HL-60/S4 treated with phorbol 12-myristate 13-acetate at 8.2 ng/mL for 4 days and 3 days (cell line): Measurements from ENCODE around the gene SEZ6.
"Not testable (repeated sequence)": the region's sequence is repeated elsewhere in the genome, so short reads cannot be mapped to it uniquely, and the experiment has no call there.

Experiments used
- in situ Hi-C: fragments of 300-500 bp; cut with MboI; formaldehyde crosslinking; loops from 2 replicates; pipeline ENCODE4 v1.15.0; 2022; ENCODE audit warnings: low sequenced_read_pairs

SEZ6 gene

GRCh38 chr17:28941251-28941650 lies 64.6 kb downstream of the SEZ6 start:
- in situ Hi-C loops = no loop called here

- in situ Hi-C loops = no loop called here
Measured at GRCh38 chr17:28940675-28941074, 65.2 kb downstream of the SEZ6 start.

DNA sequence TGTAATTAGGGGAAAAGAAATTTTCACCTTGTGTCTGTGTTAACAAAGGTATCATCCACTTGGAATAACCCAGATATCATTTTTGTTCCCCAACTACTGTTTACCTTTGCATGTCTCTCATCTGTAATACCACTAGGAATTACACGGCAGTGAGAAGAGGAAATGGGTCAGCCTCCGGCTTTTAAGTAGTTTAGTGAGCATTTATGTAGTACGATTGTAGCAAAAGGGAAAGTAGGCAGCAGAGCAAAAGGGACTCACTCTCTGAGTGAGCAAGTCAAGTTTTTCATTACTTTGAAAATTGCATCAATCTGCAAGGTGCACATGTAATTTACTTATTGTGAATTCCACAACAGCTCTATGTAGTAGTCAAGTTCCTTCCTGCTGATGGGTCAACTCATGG lies 65.7 kb downstream of the SEZ6 start:
- in situ Hi-C loops = no loop called here

- in situ Hi-C loops = no loop called here
Measured at GRCh38 chr17:28938552-28938951, 67.3 kb downstream of the SEZ6 start.

DNA sequence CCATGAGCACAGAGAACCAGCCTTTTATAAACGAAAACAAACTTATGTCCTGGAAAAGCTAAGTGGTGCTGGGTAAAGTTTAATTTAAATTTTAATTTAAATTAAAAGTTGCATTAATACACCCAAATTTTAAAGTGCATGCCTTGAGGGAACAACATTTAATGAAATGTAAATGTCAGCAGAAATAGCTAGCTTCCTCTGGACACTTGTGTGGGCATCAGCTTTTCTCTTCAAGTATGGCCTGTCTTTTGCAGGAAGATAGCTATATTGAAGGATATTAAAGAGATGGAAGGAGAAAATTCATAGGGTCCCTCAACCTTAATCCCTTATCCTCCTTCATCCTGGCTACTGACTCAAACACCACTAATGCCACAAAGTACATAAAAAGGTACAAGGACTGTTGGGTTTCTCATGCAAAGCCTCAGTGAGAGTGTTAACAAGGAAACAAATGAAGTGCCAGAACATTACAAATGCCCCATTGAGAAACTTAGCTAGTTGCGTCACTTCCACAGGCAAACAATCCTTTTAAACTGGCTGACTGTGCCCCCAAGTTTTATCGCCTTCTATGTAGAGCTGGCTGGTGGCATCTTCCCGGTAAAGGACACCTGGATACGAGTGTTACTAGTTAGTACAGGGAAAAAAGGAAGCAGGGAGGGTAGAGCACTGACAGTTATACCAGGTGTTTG lies 68.6 kb downstream of the SEZ6 start:
- in situ Hi-C loops = no loop called here

- in situ Hi-C loops = no loop called here
Measured at GRCh38 chr17:28935744-28936460, 69.9 kb downstream of the SEZ6 start.

DNA sequence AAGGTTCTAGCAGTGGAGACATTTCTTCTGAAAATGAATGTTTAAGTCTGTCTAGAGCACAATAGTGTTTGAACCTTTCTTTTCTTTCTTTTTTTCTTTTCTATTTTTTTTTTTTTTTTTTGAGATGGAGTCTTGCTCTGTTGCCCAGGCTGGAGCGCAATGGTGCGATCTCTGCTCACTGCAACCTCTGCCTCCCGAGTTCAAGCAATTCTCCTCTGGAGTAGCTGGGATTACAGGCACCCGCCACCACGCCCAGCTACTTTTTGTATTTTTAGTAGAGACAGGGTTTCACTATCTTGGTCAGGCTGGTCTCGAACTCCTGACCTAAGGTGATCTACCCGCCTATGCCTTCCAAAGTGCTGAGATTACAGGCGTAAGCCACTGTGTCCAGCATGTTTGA lies 71.3 kb downstream of the SEZ6 start:
- in situ Hi-C loops = not testable (repeated sequence)

- in situ Hi-C loops = no loop called here
Measured at GRCh38 chr17:28929787-28930186, 76.0 kb downstream of the SEZ6 start.

- in situ Hi-C loops = no loop called here
Measured at GRCh38 chr17:28928061-28928460, 77.8 kb downstream of the SEZ6 start.

DNA sequence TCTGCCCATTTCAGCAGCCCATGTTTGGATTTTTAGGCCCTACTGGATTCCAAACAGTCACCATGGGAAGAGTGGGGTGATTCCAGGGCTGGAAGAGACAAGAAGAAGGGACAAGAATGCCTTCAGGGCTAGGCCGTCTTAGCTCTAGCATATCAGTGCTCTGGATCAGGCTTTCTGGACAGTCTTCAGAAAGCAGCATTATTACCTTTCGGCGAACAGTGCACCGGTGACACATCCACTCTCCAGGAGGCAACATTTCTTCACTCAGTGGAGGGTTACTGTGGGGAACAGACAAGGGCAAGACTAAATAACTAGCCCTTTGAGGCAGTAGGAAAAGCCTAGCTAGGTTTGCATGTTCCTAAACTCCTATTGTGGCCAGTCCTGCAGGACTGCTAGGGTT lies 79.0 kb downstream of the SEZ6 start:
- in situ Hi-C loops = no loop called here

GRCh38 chr17:28926366-28926765 lies 79.5 kb downstream of the SEZ6 start:
- in situ Hi-C loops = no loop called here

GRCh38 chr17:28925912-28926365 lies 79.9 kb downstream of the SEZ6 start:
- in situ Hi-C loops = no loop called here

DNA sequence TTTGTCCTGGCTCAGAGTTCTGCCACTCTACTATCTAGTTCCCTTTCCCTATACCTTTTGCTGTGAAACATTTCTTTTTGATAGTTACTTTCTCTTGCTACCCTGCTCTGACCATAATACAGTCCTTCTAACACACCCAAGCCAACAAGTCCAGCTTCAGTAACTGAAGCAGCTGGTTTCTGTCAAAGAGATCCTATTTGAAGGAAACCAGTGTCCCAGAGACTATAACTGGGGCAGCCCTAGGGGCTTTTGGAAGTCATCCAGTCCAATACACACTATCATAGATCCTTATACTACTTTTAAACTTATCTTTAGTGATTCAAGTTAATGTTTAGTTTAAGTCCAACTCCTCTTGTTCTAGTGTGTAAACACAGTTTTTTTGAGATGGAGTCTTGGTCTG lies 85.6 kb downstream of the SEZ6 start:
- in situ Hi-C loops = no loop called here

DNA sequence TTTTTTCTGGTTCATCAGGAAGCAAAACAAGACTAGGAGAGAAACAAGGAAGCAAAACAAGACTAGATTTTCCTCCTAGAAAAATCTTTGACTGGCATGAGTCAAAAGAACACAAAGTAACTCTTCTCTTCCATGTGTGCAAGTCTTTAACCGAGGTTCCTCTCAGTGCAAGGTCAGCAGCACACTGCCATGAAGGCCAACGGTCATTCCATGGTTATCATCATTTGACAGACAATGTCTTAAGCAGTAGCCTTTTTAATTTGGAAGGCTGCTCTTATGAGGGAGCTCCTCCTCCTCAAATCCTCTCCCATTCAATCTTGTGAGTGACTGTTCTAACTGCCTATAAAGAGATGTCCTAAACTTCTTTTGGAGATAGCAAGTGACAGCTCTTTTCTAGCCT lies 87.5 kb downstream of the SEZ6 start:
- in situ Hi-C loops = no loop called here

GRCh38 chr17:28917465-28917864 lies 88.4 kb downstream of the SEZ6 start:
- in situ Hi-C loops = no loop called here

GRCh38 chr17:28917029-28917428 lies 88.8 kb downstream of the SEZ6 start:
- in situ Hi-C loops = no loop called here

DNA sequence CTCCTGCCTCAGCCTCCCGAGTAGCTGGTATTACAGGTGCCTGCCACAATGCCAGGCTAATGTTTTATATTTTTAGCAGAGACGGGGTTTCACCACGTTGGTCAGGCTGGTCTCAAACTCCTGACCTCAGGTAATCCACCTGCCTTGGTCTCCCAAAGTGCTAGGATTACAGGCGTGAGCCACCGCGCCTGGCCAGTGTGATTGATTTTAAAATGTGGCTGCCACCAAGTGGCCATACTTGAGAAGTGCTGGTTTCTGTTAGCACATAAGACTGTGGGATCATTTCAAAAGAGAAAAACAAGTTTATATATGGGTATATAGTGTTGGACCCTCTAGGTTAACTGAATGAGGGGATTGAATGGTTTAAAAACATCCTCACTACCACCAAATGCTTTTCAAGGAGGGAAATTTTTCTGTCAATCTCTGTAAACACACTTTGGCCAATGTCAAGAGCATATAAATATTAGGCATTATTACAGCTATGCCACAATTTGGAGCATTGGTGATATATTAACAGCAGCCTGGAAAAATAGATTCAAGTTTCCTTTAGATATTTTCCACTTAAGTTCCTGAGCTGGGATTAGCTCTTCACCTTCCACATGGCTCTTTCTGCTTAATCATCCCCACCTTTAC lies 89.4 kb downstream of the SEZ6 start:
- in situ Hi-C loops = no loop called here

GRCh38 chr17:28912938-28913333 lies 92.9 kb downstream of the SEZ6 start:
- in situ Hi-C loops = no loop called here

DNA sequence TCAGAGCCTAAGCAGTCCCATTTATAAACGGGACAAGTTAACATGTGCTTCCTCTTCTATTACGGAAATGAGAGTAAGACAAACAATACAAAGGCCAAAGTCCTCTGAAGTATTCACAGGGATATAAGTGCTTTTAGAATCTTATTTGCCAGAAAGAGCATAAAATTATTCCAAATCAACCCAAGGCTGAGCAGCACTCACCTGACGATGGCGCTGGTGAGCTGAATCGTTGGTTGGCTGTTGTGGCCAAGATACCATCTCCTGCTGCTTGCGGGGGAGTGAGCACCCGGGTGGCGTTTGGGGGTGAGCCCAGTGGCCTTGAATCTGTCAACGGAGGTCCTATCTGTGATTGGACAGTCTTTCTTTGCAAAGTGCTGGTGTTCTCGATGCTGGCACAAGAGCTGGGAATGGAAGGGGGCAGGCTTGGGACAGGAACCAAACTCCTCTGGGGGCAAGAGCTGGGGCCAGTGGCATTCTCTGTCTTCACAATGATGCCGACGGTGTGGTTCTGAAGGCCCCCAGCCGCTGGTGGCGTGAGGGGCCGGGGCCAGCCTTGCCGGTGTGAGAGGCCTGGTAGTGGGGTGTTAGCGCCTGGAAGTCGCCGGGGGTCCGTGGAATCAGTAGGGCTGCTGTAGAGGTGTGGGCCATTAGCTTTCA lies 93.4 kb downstream of the SEZ6 start:
- in situ Hi-C loops = no loop called here

GRCh38 chr17:28911411-28912045 lies 94.3 kb downstream of the SEZ6 start:
- in situ Hi-C loops = no loop called here

GRCh38 chr17:28910534-28910933 lies 95.3 kb downstream of the SEZ6 start:
- in situ Hi-C loops = no loop called here
